Skeletal muscle satellite cell (primary cell): Measurements from ENCODE around the gene PLAGL1.

Source experiments
- H3K27me3 ChIP-seq: 2 replicates; pipeline ENCODE4 v1.7.0; 2013; ENCODE audit warnings: low read length; ENCODE audit not compliant: control insufficient read depth, insufficient read depth
- H3K36me3 ChIP-seq: 2 replicates; pipeline ENCODE4 v1.7.0; 2013; ENCODE audit warnings: mild to moderate bottlenecking, control low read depth, low read length; ENCODE audit not compliant: insufficient read depth
- H3K4me1 ChIP-seq: 2 replicates; pipeline ENCODE4 v1.7.0; 2013; ENCODE audit warnings: low read length; ENCODE audit not compliant: control insufficient read depth, insufficient read depth
- H3K4me2 ChIP-seq: 2 replicates; pipeline ENCODE4 v1.7.0; 2013; ENCODE audit warnings: mild to moderate bottlenecking, low read length
- H3K4me3 ChIP-seq: 2 replicates; pipeline ENCODE4 v1.7.0; 2013; ENCODE audit warnings: low read length
- H3K9ac ChIP-seq: 2 replicates; pipeline ENCODE4 v1.7.0; 2013; ENCODE audit warnings: mild to moderate bottlenecking, low read depth, low read length, moderate library complexity
- H3K9me3 ChIP-seq: replicated peaks from 2 replicates; pipeline ENCODE4 v1.7.0; 2013; ENCODE audit warnings: mild to moderate bottlenecking, control low read depth, low read length

PLAGL1 gene

DNA sequence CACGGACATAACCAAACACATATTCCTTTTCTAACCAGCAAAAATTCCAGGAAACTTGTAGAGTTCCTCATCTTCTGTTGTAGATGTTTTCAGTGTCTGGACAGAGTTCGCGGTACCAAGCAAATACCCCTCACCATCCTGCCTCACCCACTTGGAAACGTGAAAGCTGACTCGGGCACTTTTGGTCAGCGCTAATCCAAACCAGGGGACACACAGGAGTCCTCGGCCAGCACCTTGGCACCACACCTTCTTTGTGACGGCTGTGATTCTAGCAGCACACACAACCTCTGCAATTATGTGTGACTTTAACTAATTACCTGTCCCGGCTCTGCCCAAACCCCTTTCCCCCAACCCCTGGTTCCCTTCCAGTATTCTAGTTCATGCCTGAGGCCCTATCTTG, 58.1 kb downstream of the PLAGL1 start:
- H3K27me3 ChIP-seq = no peaks in the 10 kb centered on the region
- no peaks in the 10 kb centered on the region for H3K9me3 ChIP-seq
- H3K4me3 ChIP-seq = no peak overlapping the region
- H3K4me1 ChIP-seq = no peaks in the 10 kb centered on the region
- no peak overlapping the region for H3K4me2 ChIP-seq
- no peak overlapping the region for H3K9ac ChIP-seq
- H3K36me3 ChIP-seq = peaks cover 6% of the 10 kb centered on the region

DNA sequence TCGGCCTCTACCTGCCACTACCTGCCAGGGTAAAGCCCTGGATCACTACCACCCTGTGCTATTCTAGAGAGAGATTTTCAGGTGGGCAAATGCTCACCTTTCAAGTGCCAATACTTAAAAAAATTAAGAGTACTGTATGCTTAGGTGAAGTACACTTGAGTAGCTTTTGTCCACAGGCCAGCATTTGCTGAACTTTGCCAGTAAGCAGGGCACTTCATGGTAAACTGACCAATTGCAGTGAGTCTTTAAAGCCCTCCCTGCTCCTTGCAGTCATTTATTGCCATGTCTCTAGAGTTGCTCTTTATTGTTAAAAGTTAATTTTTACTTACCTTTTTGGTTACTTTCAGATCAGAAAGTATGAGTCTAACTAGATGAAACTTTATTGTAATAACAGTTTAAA, 58.5 kb downstream of the PLAGL1 start:
- no peaks in the 10 kb centered on the region for H3K9me3 ChIP-seq
- H3K4me2 ChIP-seq = no peak overlapping the region
- no peaks in the 10 kb centered on the region for H3K27me3 ChIP-seq
- no peaks in the 10 kb centered on the region for H3K4me1 ChIP-seq
- H3K4me3 ChIP-seq = no peak overlapping the region
- peaks cover 6% of the 10 kb centered on the region for H3K36me3 ChIP-seq
- H3K9ac ChIP-seq = no peak overlapping the region

DNA sequence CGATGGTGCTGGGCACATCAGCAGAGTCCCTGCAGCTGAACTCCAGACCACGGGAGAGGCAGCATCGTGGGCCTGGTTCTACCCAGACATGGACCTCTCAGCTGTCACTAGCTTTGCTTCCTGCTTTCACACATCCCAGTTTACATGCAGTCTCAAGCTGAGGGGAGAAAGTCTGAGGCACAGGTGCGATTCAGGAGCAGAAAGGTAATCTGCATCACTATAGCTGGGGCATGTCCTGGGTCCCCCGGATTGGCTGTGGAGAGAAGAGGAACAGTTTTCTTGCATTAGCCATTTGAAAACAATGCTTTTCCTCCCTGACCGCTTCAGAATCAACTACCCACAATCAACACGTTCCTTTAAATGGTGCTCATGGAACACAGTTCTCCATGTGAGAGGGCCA, 59.9 kb downstream of the PLAGL1 start:
- H3K9ac ChIP-seq = no peak overlapping the region
- H3K4me2 ChIP-seq = no peak overlapping the region
- no peaks in the 10 kb centered on the region for H3K4me1 ChIP-seq
- no peaks in the 10 kb centered on the region for H3K27me3 ChIP-seq
- peaks cover 3% of the 10 kb centered on the region for H3K36me3 ChIP-seq
- no peak overlapping the region for H3K4me3 ChIP-seq
- H3K9me3 ChIP-seq = no peaks in the 10 kb centered on the region

DNA sequence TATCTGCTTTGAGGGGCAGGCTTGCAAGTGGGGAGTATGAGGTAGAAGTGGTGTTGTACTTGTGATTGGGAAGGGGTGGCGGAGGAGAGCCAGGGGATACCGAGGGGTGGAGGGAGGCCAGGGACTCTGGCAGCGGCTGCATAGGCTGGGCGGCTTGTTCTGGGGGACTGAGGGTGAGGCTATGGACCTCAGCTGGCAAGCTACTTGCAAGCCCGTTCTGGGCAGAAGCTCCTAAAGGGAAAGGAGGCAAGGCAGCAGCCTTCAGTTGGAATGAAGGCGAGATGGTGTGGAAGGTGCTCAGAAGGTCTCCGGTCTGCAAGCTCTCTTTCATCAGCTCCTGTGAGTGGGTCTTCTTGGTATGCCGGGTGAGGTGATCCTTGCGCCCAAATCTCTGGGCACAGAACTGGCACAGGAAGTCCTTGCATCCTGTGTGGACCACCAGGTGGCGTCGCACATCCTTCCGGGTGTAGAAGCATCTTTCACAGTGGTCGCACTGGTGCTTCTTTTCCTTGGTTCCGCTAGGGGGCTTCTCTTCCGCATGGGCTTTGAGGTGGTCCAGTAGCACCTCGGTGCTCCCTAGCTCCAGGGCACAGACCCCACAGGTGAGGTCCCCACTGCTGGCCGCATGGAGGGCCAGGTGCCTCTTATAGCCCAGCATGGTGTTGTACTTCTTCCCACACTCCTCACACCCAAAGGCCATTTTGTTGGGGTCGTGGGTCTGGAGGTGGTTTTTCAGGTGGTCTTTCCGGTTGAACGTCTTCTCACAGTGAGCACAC, 66.0 kb downstream of the PLAGL1 start:
- H3K4me1 ChIP-seq = no peaks in the 10 kb centered on the region
- H3K36me3 ChIP-seq = no peaks in the 10 kb centered on the region
- no peak overlapping the region for H3K4me2 ChIP-seq
- no peak overlapping the region for H3K9ac ChIP-seq
- H3K4me3 ChIP-seq = no peak overlapping the region
- no peaks in the 10 kb centered on the region for H3K27me3 ChIP-seq
- no peaks in the 10 kb centered on the region for H3K9me3 ChIP-seq

DNA sequence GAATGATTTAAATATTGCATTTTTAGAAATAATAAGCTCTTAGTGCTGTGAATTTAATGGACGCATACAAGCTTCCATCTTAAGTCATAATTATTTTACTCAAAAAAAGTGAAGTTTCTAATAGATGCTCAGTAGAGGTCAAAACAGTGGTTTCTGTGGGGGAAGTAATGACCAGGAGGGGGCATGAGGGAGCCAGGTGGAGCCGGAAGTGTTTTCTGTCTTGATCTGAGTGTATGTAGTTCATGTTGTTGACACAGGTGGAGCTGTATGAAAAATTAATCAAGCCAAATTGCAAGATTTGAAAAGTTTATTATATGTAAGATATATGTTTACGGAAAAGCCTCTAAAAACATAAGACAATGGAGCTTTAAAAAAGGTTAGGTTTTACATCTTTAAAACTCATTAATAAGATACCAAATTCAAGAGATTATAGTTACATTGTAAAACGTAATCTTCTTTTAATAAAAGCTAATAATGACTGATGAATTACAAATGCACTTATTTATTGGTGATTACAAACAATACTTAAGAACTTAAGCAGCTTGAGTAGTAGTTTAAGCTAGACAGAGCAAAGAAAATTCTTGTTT, 68.0 kb downstream of the PLAGL1 start:
- Histone ChIP-seq H3K4me3 (no peak overlapping the region), H3K9me3 (no peaks in the 10 kb centered on the region), H3K4me1 (no peaks in the 10 kb centered on the region), H3K27me3 (no peaks in the 10 kb centered on the region), H3K9ac (no peak overlapping the region), H3K4me2 (no peak overlapping the region), H3K36me3 (no peaks in the 10 kb centered on the region)

DNA sequence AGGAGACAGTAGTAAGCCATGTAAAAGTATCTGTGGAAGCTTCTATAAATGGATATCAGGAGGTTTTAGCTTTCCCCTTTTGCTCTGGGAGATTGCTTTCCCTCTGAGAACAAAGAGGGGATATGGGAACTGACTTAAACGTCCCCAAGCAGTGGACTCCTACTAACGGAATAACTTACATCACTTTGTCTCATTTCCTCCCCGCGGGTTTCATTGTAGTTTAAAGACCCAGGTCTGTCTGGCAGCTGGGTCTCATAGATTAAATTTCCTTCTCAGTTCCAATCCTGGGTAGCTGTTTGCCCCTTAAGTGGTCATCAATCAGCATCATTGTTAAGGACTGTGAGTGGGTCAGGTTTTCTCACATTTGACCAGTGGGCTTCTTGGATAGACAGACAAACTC, 68.7 kb downstream of the PLAGL1 start:
- Histone ChIP-seq H3K9ac (no peak overlapping the region), H3K4me3 (no peak overlapping the region), H3K9me3 (no peaks in the 10 kb centered on the region), H3K36me3 (no peaks in the 10 kb centered on the region), H3K4me1 (no peaks in the 10 kb centered on the region), H3K4me2 (no peak overlapping the region), H3K27me3 (no peaks in the 10 kb centered on the region)

DNA sequence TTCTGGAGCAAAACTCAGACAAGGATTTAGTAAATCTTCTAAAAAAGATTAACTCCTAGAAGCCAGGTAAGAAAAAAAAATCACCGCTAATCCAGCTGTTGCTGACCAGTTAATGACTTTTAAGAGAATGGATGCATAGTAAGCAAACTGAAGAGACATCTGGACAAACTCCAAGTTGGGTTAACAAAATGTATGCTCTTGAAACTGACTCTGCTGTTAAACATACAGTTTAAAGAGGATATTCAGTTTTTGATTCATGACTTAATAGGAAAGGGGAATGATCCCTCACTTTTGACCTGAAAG, 70.4 kb downstream of the PLAGL1 start:
- Histone ChIP-seq H3K4me3 (no peak overlapping the region), H3K36me3 (no peaks in the 10 kb centered on the region), H3K9me3 (no peaks in the 10 kb centered on the region), H3K4me1 (no peaks in the 10 kb centered on the region), H3K9ac (no peak overlapping the region), H3K27me3 (peaks cover 2% of the 10 kb centered on the region), H3K4me2 (no peak overlapping the region)

DNA sequence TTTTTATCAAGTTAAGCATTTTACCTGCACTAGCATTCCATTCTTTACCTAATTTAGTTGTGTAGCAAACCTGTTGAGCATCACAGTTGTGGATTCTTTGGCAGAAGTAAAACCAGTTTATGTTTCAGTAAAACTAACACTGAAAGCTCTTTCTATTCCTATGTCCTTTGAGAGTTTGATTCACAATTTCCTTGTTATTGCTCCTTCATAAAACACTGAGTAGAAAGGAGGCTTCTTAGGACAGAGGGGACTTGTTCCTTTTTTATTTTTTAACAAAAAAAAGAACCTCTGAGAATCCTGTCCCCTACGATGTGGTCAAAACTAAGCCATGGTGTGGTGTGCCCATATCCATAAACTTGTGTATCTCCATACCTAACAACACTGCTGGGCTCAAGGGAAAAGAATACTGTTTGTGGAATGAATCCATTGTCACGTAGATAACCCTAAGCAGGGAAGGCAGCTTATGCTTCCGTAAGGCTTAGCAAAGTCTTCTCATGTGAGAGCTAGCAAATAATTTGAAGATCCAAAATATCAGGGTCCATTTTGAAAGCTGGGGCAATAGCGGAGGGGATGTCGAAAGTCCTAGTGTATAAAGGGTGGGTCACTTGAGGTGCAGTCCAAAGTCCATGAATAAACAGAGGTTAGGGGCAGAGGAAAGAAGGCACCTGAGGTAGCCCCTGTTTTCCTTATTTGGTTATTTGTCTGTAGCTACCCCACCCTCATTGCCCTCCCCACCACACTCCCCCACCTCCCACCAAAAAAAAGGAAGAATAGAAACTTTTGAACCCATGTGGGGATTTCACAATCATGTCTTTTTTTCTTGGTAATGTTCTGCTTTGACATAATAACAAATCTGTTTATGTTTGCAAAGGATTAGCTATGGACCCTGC, 71.0 kb downstream of the PLAGL1 start:
- Histone ChIP-seq H3K9me3 (no peaks in the 10 kb centered on the region), H3K4me2 (no peak overlapping the region), H3K36me3 (no peaks in the 10 kb centered on the region), H3K4me1 (no peaks in the 10 kb centered on the region), H3K4me3 (no peak overlapping the region), H3K27me3 (peaks cover 5% of the 10 kb centered on the region), H3K9ac (no peak overlapping the region)

DNA sequence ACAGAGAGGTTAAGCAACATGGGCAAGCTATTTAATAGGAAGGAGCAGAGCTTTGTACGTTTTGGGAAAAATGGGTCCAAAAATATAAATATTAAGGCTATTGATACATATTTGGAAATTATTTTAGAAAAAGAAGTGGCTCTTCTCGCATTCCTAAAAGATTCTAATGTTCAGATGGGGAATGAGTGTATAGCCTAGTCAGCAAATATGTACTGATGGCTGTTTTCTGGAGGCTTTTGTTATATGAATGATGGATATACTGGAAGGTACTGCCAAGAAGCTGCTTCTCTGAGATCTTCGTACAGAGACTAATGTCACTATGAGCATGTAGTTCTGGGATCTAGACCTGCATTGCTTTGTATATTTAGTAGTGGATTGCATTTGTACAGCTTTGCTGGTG, 71.7 kb downstream of the PLAGL1 start:
- H3K36me3 ChIP-seq = no peaks in the 10 kb centered on the region
- no peak overlapping the region for H3K4me2 ChIP-seq
- H3K27me3 ChIP-seq = peaks cover 5% of the 10 kb centered on the region
- H3K9ac ChIP-seq = no peak overlapping the region
- H3K4me1 ChIP-seq = no peaks in the 10 kb centered on the region
- no peaks in the 10 kb centered on the region for H3K9me3 ChIP-seq
- H3K4me3 ChIP-seq = no peak overlapping the region

DNA sequence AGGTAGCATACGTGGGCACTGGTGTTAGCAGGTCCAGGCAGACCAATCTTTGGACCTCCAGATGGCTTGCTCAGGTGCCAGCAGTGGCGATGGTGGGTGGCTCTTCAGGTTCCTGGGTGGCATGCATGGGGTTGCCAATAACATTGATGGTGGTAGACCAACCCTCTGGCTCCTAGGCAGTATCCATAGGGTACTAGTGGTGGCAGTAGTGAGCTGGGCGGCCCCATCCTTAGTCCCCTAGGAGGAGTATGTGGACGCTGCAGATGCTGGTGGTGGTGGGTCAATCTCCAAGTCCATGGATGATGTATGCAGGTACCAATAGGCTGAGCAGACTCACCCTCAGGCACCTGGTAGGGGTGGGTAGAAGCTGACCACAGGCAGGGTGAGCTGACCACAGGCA, 73.2 kb downstream of the PLAGL1 start:
- H3K9ac ChIP-seq = no peak overlapping the region
- H3K4me2 ChIP-seq = no peak overlapping the region
- H3K4me1 ChIP-seq = no peaks in the 10 kb centered on the region
- peaks cover 5% of the 10 kb centered on the region for H3K27me3 ChIP-seq
- H3K36me3 ChIP-seq = no peaks in the 10 kb centered on the region
- H3K4me3 ChIP-seq = no peak overlapping the region
- no peaks in the 10 kb centered on the region for H3K9me3 ChIP-seq

DNA sequence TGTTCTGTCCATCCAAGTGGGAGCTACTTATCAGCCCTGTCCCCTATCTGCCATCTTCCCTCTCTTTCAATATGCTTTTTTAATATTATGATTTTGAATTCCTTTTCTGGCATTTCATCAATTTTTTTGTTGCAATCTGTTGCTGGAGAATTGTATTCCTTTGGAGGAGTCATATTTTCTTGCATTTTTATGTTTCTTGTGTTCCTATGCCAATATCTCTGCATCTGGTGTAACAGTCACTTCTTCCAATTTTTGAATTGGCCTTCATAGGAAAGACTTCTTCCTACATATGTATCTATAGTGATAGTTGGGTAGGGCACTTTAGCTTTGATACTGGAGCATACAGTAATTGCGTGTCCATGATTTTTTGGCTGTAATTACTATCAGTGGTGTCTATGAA, 73.7 kb downstream of the PLAGL1 start:
- H3K4me1 ChIP-seq = no peaks in the 10 kb centered on the region
- peaks cover 5% of the 10 kb centered on the region for H3K27me3 ChIP-seq
- H3K9me3 ChIP-seq = no peaks in the 10 kb centered on the region
- H3K4me3 ChIP-seq = no peak overlapping the region
- no peak overlapping the region for H3K9ac ChIP-seq
- H3K4me2 ChIP-seq = no peak overlapping the region
- no peaks in the 10 kb centered on the region for H3K36me3 ChIP-seq
